GM21619 (cell line): ENCODE measurements around the gene NKD2.
"Not testable (repeated sequence)": the region's sequence is repeated elsewhere in the genome, so short reads cannot be mapped to it uniquely, and the experiment has no call there.

Experiments
- ATAC-seq: cut with Tn5 transposase; IDR thresholded peaks from one replicate; pipeline ENCODE4 v1.9.1; 2021; ENCODE audit not compliant: unreplicated experiment

Gene NKD2

GRCh38 chr5:1054799-1055775 is 46.5 kb downstream of the NKD2 start:
- ATAC-seq: no peak

DNA sequence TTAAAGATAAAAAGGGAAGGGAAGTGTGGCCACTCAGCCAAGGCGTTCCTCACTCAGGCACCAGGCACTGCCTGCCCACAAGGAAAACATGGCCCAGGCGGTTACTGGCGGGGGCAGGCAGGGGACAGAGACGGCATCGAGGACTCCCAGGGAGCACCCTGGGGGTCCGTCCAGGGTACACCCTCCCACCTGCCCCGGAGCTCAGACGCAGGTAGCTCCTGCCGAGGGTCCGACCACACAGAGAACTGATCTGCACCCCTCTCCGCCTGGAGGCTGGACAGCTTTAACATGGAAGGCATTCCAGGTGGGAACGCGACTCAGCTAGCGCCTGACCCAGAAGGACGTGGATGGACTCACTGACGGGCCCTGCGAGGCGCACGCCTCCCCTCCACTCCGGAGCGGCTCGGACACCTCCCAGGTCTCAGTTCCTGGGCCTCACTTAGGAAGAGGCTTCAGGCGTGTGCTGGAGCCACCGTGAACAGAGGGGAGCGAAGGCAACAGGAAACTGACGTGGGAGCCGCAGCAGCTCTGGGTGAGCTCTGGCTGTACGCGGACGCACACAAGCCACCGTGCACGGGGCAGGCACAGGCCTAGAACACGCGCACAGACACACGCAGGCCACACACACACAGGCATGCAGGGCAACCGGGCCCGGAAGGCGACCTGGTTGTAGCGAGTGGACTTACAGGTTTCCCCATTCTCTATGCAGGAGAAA is 47.5 kb downstream of the NKD2 start:
- no peak for ATAC-seq

GRCh38 chr5:1056611-1057484 is 48.2 kb downstream of the NKD2 start:
- ATAC-seq: no peak

- ATAC-seq: no peak
These were observed 49.0 kb downstream of the NKD2 start for GRCh38 chr5:1057485-1058082.

DNA sequence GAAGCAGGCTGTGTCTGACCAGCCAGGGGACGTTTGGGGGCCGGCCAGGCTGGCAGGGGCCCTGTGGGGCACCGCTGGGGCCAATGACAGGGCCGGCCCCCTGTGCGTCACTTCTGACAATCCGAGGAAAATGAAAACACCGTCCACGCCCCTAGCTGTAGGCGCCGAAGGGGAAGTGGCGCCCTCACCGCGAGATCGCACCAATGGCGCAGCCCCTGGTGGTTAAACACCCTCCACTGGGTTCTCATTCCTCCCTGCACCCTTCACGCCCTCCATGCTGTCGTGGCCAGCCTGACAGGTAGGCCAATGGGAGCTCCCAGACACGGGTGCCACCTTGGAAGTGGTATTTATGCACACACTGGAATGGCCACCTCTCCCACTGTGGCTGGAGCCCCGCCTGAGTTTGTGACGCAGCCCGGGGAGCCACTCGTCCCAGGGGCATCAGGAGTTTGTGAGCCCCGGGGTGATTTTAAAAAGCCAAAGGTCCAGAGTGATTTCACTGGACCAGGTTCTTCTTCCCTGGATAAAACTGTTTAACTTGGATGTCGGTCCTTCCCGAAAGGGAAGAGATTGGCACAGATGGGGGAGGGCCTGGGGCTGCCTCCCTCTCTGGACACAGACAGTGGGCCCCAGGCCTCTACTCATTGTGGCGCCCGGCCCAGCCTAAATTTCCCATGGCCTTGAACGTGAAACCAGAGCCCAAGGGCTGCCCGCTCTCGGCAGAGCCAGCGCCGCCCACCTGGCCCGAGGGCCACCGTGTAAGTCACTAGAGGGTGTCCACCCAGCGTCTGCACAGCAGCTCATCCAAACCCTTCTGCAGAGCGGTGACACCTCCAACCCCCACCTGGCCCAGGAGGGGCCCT is 49.7 kb downstream of the NKD2 start:
- no peak for ATAC-seq

DNA sequence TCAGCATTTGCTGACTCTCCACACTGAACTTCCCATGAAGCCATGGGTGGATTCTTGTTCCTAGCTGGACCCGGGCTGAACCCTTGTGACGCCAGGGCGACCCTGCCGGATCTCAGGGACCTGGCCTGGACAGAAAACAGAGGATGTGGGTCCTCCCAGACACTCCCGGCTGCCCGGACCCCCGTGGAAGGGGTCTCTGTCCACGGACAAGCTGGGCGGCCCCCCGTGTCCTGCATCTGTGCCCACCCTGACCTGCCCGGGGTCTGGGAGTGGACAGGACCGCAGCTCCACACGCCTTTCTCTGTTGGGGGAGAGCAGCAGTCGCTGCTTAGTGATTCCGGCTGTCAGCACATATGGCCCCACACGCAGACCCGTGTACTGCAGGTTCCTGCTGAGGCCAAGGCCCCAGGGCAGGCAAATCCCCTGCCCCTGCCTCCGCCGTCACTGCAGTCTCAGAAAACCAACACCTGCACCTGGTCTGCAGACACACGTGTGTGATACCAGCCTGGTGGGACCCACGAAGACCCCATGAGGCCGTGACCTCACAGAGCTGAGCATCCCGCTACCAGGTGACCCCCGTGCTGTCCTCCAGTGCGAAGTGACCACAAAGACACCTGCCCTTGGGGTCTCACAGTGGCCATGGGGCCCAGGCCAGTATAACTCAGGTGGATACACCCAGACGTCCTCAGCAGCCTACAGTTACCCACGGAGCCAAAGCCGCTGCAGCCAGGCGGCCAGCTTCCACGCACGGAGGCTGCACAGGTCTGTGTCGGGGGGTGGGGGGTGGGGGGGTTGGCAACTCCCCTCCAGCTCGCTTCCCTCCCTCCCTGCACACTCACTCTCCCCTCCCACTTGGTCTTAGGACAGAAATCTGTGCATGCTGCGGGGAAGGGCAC is 50.6 kb downstream of the NKD2 start:
- no peak for ATAC-seq

- ATAC-seq: no peak
These were observed 51.3 kb downstream of the NKD2 start for GRCh38 chr5:1059884-1060263.

DNA sequence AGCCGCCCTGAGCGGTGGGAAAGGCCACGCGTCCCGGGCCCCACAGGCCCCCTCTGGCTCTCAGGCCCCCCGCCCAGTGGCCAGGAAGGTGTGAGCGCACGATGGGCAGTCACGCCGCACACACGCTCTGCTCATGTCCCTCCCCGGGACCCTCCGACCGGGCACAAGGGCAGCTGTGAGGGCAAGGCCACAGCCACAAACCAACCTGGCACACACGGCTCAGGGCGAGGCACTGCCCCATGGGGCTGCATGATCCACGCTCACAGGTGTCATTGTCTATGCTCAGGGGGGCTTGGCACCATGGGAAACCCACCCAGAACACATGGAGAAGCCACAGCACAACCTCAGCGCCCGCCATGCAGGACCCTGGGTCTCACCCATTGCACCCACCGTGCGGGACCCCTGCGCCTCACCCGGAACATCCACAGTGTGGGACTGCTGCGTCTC is 52.0 kb downstream of the NKD2 start:
- ATAC-seq: no peak

- not testable (repeated sequence) for ATAC-seq
These were observed 52.7 kb downstream of the NKD2 start for GRCh38 chr5:1061292-1061691.

DNA sequence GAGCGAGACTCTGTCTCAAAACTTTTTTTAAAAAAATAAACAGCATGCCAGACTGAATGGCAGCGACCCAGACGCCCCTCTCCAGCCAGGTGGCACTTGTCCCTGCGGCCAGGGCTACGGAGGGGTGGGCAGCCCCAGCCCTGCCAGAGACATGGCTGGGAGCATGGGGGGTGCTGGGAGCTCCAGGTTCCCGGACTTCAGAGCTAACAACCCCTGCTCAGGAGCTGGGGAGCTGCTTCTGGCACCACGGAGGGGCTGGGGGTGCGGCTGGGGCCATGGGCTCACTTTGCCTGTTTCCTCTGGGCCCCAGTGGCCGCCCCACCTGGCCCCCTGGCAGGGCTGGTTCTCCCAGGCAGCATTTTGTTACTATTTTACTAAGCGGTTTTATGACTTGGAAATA is 53.3 kb downstream of the NKD2 start:
- no peak for ATAC-seq

GRCh38 chr5:1062761-1063568 is 54.4 kb downstream of the NKD2 start:
- ATAC-seq: no peak

DNA sequence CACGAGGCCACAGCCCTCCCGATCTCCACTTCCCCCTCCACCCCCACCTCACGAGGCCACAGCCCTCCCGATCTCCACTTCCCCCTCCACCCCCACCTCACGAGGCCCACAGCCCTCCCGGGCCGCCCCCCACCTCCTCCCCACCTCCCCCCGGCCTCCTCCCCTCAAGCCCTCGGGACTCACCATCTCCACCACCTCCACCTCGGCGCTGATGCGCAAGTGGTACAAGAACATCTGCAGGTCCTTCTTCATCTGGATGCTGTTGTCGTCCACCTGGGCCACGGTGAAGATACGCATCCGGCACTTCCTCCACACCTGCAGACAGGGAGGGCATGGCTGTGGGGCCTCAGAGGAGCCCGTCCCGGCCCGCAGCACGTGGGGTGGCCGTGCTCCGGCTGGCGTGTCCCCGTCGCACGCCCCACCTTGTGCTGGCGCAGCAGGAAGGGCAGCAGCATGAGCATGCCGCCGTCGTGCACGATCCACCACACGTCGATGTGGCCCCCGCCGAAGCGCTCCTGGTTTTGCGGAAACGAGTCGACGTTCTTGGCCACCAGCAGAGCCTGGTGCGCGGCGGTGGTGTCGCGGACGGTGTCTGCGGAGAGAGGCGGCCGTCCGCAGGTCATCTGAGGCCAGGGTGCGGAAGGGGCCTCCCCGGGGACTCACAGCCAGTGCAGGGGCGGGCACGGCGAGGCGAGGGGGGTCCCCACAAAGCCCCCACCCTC is 55.2 kb downstream of the NKD2 start:
- ATAC-seq: no peak

DNA sequence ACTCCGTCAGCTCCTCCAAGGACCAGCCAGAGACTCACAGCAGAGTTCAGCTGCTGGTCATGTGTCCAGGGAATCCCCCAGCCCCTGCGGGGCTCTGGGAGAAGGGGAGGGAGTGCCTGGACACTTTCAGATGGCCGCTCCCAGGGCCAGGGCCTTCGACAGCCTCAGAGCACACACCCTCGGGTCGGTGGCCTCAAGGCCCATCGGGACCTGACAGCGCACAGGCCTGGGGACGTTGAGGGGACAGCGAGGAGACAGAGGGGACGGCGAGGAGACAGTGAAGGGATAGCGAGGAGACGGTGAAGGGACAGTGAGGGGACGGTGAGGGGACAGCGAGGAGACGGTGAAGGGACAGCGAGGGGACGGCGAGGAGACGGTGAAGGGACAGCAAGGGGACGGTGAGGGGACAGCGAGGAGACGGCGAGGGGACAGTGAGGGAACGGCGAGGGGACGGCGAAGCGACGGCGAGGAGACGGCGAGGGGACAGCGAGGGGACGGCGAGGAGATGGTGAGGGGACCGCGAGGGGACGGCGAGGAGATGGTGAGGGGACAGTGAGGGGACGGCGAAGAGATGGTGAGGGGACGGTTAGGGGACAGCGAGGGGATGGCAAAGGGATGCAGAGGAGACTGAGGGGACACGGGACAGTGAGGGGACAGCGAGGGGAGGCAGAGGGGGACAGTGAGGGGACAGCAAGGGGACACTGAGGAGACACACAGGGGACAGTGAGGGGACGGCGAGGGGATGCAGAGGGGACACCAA is 56.0 kb downstream of the NKD2 start:
- no peak for ATAC-seq

GRCh38 chr5:1065143-1065750 is 56.6 kb downstream of the NKD2 start:
- no peak for ATAC-seq

GRCh38 chr5:1065891-1066650 is 57.5 kb downstream of the NKD2 start:
- no peak for ATAC-seq
